ENCODE measurements around the gene NOA1.

DNA sequence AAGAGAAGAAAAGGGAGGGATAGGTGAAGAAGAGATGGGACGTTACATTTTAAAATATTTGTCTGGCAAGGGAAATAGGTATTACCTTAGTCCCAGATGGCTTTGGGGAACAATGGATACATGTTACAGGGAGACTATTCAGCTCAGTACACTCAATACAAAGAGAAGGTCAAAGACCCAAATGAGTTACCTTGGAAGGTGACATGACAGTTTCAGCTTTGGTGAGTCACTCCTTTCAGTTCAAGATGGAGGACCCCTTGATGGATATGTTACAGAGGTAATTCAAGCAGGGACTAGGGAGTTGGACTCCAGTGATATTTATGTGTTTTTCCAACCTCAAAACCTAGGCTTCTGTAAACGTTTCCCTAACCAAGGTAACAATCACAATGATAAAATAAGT lies 5.0 kb downstream of the NOA1 start:
- no peak for TF ChIP-seq POLR2A (IDR thresholded peaks at IDR 0.05)
- TF ChIP-seq, protein P1, sequence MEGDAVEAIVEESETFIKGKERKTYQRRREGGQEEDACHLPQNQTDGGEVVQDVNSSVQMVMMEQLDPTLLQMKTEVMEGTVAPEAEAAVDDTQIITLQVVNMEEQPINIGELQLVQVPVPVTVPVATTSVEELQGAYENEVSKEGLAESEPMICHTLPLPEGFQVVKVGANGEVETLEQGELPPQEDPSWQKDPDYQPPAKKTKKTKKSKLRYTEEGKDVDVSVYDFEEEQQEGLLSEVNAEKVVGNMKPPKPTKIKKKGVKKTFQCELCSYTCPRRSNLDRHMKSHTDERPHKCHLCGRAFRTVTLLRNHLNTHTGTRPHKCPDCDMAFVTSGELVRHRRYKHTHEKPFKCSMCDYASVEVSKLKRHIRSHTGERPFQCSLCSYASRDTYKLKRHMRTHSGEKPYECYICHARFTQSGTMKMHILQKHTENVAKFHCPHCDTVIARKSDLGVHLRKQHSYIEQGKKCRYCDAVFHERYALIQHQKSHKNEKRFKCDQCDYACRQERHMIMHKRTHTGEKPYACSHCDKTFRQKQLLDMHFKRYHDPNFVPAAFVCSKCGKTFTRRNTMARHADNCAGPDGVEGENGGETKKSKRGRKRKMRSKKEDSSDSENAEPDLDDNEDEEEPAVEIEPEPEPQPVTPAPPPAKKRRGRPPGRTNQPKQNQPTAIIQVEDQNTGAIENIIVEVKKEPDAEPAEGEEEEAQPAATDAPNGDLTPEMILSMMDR (IDR thresholded peaks at IDR 0.05): no peak
- no peak for TF ChIP-seq EP300 (IDR thresholded peaks at IDR 0.05)

Measured in gastroesophageal sphincter (tissue), 3 donors.